Retina (tissue), 1 donor: ENCODE measurements around the gene SPX.

Source experiments
- DNase-seq: peaks from one replicate; pipeline ENCODE4 v3.0.0-alpha.2; 2016

Gene SPX

DNA sequence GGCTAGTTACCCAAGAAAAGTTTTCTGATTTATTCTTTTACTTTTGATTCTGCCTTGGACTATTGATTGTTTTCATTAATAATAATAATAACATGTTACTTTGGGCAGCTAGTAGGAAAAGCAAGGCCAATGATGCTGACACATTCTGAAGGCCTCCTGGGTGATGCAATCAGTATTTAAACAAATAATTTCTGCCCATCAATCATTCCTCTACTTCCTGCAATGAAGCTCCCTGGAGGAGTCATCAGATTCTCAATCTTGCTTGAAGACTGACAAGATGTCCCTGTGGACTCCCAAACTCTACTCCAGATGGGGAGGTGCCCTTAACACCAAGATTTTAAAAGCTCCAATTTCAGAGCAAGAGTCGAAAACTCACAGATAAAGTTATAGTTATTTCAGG, at the start of gene SPX:
Gene SPX, plus strand, starts transcription at position 244 of the 400 bp plus-strand sequence. CDS start 177 bp downstream, outside the sequence.
- no peak for DNase-seq

GRCh38 chr12:21476949-21477348, 49.1 kb upstream of the SPX start:
- DNase-seq = no peak

GRCh38 chr12:21478756-21479455, 47.2 kb upstream of the SPX start:
- no peak for DNase-seq

DNA sequence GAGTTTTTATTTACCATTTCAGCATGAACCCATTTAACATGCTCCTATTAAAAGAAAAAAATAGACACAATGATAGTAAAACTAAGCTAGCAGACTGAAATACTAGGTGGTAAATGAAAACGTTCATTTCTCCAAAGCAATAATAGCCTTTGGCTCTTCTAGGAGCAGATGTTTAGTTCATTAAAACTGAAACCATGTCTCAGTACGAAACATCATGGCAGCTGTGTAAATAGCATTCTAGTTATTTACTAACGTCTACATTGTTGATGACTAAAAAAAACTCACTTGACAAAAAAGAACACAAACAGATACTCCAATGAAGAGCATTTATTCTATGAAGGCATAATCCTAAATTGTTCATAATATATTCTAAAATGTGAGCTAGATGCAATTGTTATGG, 42.6 kb upstream of the SPX start:
- no peak for DNase-seq

- no peak for DNase-seq
Measured at GRCh38 chr12:21485998-21486397, 40.1 kb upstream of the SPX start.

- DNase-seq = no peak
Measured at GRCh38 chr12:21499765-21500164, 26.3 kb upstream of the SPX start.

GRCh38 chr12:21500786-21501257, 25.3 kb upstream of the SPX start:
- DNase-seq = no peak

DNA sequence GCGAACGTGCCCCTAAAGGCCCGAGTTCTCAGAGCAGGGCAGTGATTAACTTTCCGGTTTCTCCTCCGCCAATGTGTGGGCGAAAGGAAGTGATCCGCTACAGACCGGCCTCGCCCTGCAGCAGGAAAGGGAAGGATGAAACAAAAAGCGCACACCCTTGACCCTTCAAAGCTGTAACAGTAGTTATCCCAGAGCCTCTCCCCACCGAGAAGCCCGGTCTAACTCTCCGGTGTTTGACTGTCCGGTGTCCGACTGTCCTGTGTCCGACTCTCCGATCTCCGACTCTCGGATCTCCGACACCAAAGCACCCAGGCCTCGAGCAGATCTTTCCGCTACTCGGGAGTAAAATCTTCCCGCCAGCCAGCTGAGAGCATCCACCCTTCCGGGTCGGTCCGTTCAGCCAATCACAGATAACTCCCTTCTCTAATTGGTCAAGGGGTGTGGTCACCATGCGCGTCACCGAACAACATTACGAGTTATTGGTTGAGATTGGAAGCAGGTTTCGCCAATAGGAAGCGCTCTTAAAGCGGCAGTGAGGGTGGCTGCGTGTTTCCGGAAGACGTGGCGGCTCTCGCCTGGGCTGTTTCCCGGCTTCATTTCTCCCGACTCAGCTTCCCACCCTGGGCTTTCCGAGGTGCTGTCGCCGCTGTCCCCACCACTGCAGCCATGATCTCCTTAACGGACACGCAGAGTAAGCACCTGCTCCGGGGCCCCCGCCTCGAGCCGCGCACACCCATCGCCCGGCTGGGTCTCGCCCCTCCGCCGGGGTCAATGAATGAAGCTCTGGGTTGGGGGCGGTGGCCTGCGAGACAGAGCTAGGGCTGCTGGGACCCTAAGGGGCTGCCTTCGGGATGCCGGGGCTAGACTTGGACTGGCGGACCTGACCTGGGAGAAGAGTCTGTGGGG, 24.6 kb upstream of the SPX start, which contains the start of the genes GOLT1B and RECQL:
Gene GOLT1B, plus strand, starts transcription at position 532 of the 906 bp plus-strand sequence. Its CDS starts 135 bp downstream, at position 667.
Gene RECQL, minus strand, starts transcription at position 378 of the 906 bp plus-strand sequence. CDS start 2,065 bp downstream, outside the sequence.
- peak; percentile 99 for DNase-seq

GRCh38 chr12:21502164-21502496, 24.0 kb upstream of the SPX start:
- no peak for DNase-seq

- DNase-seq = peak; percentile 2
Measured at GRCh38 chr12:21502872-21503271, 23.2 kb upstream of the SPX start.

- DNase-seq = no peak
Measured at GRCh38 chr12:21505888-21506287, 20.2 kb upstream of the SPX start.

DNA sequence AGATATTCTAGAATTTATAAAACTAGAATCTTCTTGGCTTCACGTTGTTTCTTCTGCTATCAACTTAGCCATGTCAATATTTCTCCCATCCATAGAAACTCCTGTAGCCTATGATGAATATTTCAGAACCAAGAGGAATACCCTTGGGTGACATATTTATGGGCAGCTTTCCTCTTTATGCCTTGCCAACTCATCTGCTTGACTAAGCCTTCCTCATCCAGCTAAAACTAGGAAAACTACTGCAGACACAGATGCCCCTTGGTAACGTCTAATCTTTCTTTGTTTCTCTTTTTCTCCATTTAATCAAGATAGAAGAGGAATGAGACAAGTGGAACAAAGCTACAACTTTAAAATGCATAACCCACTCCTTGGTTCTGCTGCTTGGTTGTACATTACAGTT, 18.2 kb upstream of the SPX start:
- no peak for DNase-seq

GRCh38 chr12:21509768-21510167, 16.3 kb upstream of the SPX start:
- DNase-seq = no peak

DNA sequence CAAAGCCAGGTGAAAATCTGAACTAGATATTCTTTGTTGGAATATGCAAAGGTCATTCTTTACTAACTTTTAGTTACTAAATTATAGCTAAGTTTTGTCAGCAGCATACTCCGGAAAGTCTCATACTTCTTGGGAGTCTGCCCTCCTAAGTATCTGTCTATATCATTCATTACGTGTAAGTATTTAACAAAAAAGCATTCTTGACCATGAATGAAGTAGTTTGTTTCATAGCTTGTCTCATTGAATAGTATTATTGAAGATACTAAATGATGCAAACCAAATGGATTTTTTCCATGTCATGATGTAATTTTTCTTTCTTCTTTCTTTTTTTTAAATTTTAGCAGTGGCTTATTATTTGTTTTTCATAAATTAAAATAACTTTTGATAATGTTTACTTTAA, 9.8 kb upstream of the SPX start:
- no peak for DNase-seq

DNA sequence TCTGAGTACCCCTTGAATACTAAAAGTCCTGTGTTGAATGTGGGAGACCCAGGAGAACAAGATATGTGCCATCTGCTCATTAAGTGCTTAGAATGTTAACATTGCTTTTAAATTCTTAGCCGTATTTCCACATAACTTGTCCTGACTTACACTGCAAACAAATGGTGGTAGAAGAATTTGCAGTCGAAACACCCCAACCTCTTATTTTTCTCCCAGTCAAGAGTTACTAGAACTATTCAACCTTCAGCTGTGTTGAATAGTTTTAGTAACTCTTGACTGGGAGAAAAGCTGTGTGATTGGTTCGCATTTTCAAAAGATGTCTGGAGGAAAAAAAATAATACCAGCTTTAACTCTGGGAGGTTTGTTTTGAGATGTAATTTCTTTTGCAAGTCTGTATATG, 7.6 kb upstream of the SPX start:
- DNase-seq = no peak

GRCh38 chr12:21521541-21521940, 4.6 kb upstream of the SPX start:
- no peak for DNase-seq

DNA sequence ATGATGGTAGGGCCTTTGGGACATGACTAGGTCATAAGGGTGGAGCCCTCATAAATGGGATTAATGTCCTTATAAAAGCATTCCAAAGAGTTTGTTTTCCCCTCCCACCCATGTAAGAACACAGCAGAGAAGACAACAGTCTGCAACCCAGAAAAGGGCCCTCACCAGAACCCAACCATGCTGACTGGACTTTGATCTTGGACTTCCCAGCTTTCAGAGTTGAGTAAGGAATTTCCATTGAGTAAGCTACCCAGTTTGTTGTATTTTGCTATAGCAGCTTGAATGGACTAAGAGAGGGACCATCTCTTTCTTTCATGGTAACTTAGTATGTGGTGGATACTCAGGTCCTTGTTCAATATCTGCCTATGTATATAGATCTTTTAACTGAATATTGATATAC, 2.9 kb upstream of the SPX start:
- no peak for DNase-seq

DNA sequence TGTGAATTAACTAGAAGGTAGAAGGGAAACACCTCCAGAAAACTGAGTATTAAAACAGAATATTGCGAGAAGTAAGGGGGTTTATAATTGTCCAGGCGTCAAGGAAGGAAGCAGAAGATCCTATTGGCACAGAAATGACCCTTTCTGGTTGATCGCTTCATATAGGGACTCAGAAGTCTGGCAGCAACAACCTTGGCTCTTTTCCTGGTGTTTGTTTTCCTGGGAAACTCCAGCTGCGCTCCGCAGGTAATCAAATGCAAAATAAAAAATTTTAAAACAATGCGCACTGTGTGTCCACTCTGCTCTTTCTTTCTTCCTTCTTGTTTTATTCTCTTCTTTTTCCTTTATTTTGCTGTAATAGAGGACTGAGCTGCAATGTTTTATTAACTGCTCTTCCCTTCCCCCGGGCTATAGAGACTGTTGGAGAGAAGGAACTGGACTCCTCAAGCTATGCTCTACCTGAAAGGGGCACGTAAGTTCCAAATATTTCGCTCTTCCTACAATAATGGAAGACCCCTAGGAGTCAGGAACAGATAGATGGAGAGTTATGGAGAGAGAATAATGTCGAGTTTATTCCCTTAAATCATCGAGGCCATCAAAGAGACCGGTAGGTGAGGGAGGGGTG, 737 bp downstream of the SPX start:
- peak; percentile 19 for DNase-seq

DNA sequence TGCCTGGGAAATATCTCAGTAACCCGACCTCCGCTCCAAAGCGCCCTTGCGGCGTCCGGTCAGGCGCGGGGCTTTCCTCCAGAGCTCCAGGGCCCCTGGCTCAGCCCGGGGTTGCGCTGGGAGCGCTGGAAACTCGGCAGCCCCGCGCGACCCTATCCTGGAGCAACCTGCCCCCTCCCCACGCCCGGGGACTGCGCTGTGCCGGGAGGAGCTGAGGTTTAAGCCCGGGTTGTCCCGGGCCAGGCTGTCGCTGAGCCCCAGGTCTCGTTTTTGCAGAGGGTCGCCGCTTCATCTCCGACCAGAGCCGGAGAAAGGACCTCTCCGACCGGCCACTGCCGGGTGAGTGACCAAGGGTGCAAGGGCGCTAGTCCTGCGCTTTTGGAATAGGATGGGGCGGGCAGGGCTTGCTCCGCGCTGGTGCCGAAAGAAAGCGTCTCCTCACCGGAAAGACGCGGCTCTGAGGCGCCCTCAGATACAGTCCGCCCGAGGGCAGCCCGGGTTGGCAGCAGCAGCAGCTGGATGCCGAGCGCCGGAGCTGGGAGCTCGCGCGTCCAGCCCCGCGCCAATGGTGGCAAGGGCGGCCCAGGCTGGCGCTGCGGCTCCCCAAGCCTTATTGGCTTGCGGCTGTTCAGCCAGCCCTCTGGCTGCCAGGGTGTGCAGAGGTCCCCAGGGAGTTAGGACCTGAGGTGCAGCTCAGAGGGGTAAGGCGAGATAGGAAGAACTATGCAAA, 1.5 kb downstream of the SPX start:
- peak; percentile 86 for DNase-seq

- no peak for DNase-seq
Measured at GRCh38 chr12:21528953-21529352, 2.9 kb downstream of the SPX start.

- no peak for DNase-seq
Measured at GRCh38 chr12:21529456-21529855, 3.4 kb downstream of the SPX start.

- no peak for DNase-seq
Measured at GRCh38 chr12:21538061-21538653, 12.1 kb downstream of the SPX start.
